PFSK-1 (cell line): ENCODE measurements around the gene ANXA2.

Experiments used
- FOXP2 ChIP-seq: optimal IDR thresholded peaks from 2 replicates; pipeline ENCODE3; 2011; ENCODE audit warnings: borderline replicate concordance, control low read depth, inconsistent platforms; ENCODE audit not compliant: insufficient read depth; ENCODE audit errors: extremely low read length, extremely low read depth
- POLR2AphosphoS5 ChIP-seq: IDR thresholded peaks from 2 replicates; pipeline ENCODE4 v1.6.1; 2012; ENCODE audit warnings: low read depth, mild to moderate bottlenecking, control low read depth, low read length, moderate library complexity
- SIN3A ChIP-seq: IDR thresholded peaks from 2 replicates; pipeline ENCODE4 v1.6.1; 2012; ENCODE audit warnings: mild to moderate bottlenecking, low read length, moderate library complexity, borderline replicate concordance; ENCODE audit not compliant: insufficient read depth
- TAF1 ChIP-seq: IDR thresholded peaks from 2 replicates; pipeline ENCODE4 v1.6.1; 2012; ENCODE audit warnings: low read length, control low read depth, borderline replicate concordance; ENCODE audit not compliant: insufficient read depth
- TF ChIP-seq, protein P1 (sequence below), 2 experiments: IDR thresholded peaks; 2 replicates each; pipeline versions ENCODE4 v1.6.1 to v1.8.0; 2011 to 2012; ENCODE audit warnings: low read depth in 2 of 2, low read length in 2 of 2, control low read depth in 1 of 2, inconsistent platforms in 1 of 2, mild to moderate bottlenecking in 1 of 2, moderate library complexity in 1 of 2; ENCODE audit not compliant: insufficient read depth in 1 of 2

ANXA2 gene

DNA sequence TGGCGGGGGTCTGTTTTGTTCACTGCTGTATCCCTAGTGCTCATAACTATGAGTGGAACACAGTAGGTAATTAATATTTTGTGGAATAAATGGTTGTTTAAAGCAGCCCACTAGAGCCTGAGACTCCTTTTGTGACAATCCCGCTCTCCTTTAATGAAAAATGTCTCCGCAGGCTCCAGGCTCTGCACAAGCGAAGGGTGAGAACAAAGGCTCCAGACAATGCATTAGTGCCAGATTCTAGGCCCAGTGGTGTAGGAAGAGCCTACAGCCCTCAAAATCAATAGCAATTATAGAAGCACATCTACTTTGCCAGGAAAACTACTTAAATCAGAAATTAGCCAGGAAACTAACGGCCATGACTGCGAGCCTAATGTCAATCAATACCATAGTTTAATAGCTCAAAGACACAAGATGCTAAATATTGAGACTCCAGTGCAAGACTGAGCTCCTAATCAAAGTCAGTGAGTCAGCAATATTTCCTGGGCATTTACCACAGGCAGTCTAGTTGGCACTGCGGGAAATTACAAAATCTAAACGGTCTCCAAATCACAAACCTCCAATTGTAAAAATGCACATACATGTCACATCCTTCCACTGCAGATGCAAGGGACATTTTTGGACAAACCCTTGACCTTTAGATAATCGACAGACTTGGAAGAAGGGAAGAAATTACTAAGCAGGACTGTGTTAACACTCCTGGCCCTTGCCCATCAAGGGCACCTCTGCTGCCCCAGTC lies 2.3 kb downstream of the ANXA2 start:
- TF ChIP-seq SIN3A (no peak), POLR2AphosphoS5 (no peak), TAF1 (no peak), FOXP2 (no peak)
- TF ChIP-seq, protein P1, sequence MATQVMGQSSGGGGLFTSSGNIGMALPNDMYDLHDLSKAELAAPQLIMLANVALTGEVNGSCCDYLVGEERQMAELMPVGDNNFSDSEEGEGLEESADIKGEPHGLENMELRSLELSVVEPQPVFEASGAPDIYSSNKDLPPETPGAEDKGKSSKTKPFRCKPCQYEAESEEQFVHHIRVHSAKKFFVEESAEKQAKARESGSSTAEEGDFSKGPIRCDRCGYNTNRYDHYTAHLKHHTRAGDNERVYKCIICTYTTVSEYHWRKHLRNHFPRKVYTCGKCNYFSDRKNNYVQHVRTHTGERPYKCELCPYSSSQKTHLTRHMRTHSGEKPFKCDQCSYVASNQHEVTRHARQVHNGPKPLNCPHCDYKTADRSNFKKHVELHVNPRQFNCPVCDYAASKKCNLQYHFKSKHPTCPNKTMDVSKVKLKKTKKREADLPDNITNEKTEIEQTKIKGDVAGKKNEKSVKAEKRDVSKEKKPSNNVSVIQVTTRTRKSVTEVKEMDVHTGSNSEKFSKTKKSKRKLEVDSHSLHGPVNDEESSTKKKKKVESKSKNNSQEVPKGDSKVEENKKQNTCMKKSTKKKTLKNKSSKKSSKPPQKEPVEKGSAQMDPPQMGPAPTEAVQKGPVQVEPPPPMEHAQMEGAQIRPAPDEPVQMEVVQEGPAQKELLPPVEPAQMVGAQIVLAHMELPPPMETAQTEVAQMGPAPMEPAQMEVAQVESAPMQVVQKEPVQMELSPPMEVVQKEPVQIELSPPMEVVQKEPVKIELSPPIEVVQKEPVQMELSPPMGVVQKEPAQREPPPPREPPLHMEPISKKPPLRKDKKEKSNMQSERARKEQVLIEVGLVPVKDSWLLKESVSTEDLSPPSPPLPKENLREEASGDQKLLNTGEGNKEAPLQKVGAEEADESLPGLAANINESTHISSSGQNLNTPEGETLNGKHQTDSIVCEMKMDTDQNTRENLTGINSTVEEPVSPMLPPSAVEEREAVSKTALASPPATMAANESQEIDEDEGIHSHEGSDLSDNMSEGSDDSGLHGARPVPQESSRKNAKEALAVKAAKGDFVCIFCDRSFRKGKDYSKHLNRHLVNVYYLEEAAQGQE (IDR thresholded peaks at IDR 0.05; ENCODE audit: insufficient read depth in 1 of 2, low read depth in 2 of 2, low read length in 2 of 2) = no peak

DNA sequence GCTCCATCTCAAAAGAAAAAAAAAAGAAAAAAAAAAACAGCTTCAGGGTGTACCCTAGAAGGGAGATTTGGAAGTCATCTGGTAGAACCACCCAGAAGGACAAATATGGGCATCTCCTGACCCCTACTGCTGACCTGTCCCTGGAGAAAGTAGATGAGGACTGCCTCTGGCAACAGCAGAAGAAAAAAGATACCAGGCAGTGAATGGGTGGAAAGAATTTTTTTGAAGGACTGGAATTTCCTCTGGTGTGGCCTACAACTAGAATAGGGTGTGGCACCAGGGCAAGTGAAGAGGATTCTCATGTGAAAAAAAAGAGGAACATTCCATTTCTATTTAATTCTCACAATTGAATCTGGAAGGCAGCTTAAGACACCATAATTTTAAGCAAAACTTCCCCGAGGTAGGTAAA lies 3.1 kb downstream of the ANXA2 start:
- TF ChIP-seq TAF1 (no peak), FOXP2 (no peak), POLR2AphosphoS5 (peak; percentile 20; the same call in 1 of the 2 replicates)
- TF ChIP-seq, protein P1 (IDR thresholded peaks at IDR 0.05; ENCODE audit: insufficient read depth in 1 of 2, low read depth in 2 of 2, low read length in 2 of 2) = no peak

DNA sequence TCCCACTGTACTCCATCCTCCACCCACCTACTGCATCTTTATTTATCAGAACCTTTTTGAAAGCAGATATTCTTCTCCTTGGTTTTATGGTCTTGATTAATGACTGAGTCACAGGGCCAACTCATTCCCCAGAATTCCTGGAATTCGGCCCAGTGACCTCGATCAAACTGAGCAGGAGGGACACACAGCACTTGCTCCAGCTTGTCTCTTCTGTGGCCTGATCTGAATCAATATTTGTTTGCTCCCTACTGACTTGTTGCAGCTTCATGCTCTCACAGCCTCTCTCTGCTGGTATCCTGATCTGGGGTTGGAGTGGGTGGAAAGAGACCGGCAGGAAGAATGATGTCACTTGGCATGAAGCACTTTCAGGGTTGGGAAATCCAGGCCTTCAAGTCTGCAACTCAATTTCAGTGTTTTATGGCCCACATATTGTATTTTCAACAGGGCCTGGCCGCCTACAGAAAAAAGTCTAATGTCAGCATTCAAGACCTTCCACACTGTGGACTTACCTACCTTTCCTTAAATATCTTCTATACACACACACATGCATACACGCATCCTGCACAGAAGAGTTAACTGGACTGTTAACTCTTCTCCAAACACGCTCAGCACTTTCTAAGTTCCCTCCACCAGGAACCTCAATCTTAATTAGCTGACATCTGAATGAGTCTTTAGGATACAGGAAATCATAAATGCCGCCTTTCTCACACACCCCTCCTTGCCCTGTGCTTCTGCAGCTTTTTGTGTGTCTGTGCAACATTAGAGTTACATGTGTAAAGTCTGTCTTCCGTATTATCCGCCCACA lies 4.6 kb downstream of the ANXA2 start:
- peak; percentile 90 for TF ChIP-seq POLR2AphosphoS5
- peak; percentile 79 for TF ChIP-seq FOXP2
- TF ChIP-seq TAF1 = no peak
- TF ChIP-seq, protein P1 (IDR thresholded peaks at IDR 0.05; ENCODE audit: insufficient read depth in 1 of 2, low read depth in 2 of 2, low read length in 2 of 2) = no peak
- TF ChIP-seq SIN3A = peak; percentile 20; the same call in 1 of the 2 replicates

DNA sequence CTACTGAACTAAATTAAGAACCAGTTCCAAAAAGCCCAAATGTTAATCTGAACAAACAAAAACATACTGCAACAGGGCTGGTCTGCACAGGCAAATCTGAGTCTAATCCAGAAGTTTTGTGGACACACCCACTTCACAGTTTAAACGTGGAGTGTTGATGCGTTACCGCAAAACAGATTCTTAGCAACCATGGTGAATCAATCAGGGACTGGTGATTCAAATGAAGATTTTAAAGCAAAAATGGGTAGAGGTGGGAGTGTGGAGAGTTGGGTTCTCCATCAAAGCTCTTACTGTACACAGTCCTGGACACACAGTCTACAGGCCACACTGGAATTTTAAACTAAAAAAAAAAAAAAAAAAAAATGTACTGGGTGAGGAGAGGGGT lies 5.2 kb downstream of the ANXA2 start:
- TF ChIP-seq TAF1 (no peak), FOXP2 (no peak), POLR2AphosphoS5 (no peak), SIN3A (no peak)
- TF ChIP-seq, protein P1 (IDR thresholded peaks at IDR 0.05; ENCODE audit: insufficient read depth in 1 of 2, low read depth in 2 of 2, low read length in 2 of 2) = no peak

DNA sequence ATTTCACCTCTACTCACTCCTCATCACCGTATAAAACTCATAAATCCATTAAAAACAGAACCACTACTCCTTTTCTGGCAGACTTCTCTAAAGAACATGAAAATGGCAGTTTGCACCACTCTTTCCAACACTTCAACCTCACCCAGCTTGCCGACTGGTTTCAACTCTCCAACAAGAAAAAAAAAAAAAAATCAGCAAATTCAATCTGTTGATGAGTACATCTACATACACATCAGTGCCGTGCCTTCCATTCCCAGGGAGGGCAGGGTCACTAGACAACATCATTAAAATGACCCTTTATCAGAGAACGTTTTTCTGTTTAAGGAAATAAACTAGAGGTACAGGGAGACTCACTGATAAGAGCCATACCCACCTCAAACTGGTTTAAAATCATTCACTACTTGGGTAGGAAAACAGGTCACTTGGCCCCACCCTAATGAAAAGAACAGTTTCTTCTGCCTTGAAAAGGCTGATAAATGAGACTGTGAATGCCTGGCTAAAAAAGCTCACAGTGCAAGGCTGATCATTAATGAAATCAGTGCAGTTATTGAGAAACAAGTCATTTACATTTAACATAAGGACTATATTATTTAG lies 6.0 kb downstream of the ANXA2 start:
- TF ChIP-seq POLR2AphosphoS5 (no peak; the same call in 1 of the 2 replicates), SIN3A (no peak), TAF1 (no peak), FOXP2 (no peak)
- TF ChIP-seq, protein P1 (IDR thresholded peaks at IDR 0.05; ENCODE audit: insufficient read depth in 1 of 2, low read depth in 2 of 2, low read length in 2 of 2) = no peak
